ENCODE results near the gene FBXL17.
A peak's percentile ranks its signal among the peaks of the same experiment; 100 is the strongest.

The FBXL17 gene

GRCh38 chr5:108381954-108382783 lies at the start of gene FBXL17 (continued):
- TF ChIP-seq ZNF449 (tag by site-specific recombination; IDR thresholded peaks at IDR 0.05), result peak; percentile 52
- TF ChIP-seq PBX3 (CRISPR knock-in tag; IDR thresholded peaks at IDR 0.05), result no peak
- no peak for TF ChIP-seq ZBTB7A (tag by site-specific recombination; IDR thresholded peaks at IDR 0.05; ENCODE audit: low read depth)
- no peak for TF ChIP-seq HOXD13 (CRISPR knock-in tag; IDR thresholded peaks at IDR 0.05; ENCODE audit: borderline replicate concordance)
- TF ChIP-seq ZNF350 (tag by site-specific recombination; IDR thresholded peaks at IDR 0.05), result no peak
- TF ChIP-seq ZSCAN5A (tag by site-specific recombination; IDR thresholded peaks at IDR 0.05), result no peak
- no peak for TF ChIP-seq ZNF416 (tag by site-specific recombination; IDR thresholded peaks at IDR 0.05)
- TF ChIP-seq ZNF626 (tag by site-specific recombination; IDR thresholded peaks at IDR 0.05), result no peak
- 0 out of 2 replicates have a peak, but pooled peaks have one; percentile 41 for TF ChIP-seq KLF7 (tag by site-specific recombination; IDR thresholded peaks at IDR 0.05; ENCODE audit: borderline replicate concordance)
- peak; percentile 38 for TF ChIP-seq SETDB1 (IDR thresholded peaks at IDR 0.05; ENCODE audit: insufficient read length, low read length)
- TF ChIP-seq ZBTB11 (tag by site-specific recombination; conservative IDR thresholded peaks at IDR 0.05; ENCODE audit: low read depth), result peak; percentile 55
- peak; percentile 55; the same call in 1 of the 2 replicates for TF ChIP-seq BCL11B (tag by site-specific recombination; IDR thresholded peaks at IDR 0.05; ENCODE audit: low read depth)
- peak; percentile 52 for TF ChIP-seq ZBTB21 (tag by site-specific recombination; IDR thresholded peaks at IDR 0.05)
- TF ChIP-seq RBAK (tag by site-specific recombination; IDR thresholded peaks at IDR 0.05), result no peak
- TF ChIP-seq ZNF114 (tag by site-specific recombination; IDR thresholded peaks at IDR 0.05), result no peak
- TF ChIP-seq GLI2 (tag by site-specific recombination; IDR thresholded peaks at IDR 0.05; ENCODE audit: borderline replicate concordance, low read depth), result no peak
- TF ChIP-seq ZNF518A (tag by site-specific recombination; conservative IDR thresholded peaks at IDR 0.05; ENCODE audit: low read depth), result peak; percentile 71
- no peak for TF ChIP-seq ZNF133 (tag by site-specific recombination; IDR thresholded peaks at IDR 0.05)
- no peak for TF ChIP-seq KLF16 (tag by site-specific recombination; IDR thresholded peaks at IDR 0.05)
- TF ChIP-seq ZNF768 (tag by site-specific recombination; IDR thresholded peaks at IDR 0.05), result no peak
- TF ChIP-seq ZSCAN23 (tag by site-specific recombination; IDR thresholded peaks at IDR 0.05), result no peak
- TF ChIP-seq ZNF324 (tag by site-specific recombination; IDR thresholded peaks at IDR 0.05), result no peak
- TF ChIP-seq ZNF10 (tag by site-specific recombination; IDR thresholded peaks at IDR 0.05), result no peak
- TF ChIP-seq ZNF514 (tag by site-specific recombination; IDR thresholded peaks at IDR 0.05), result no peak
